H1 (cell line): ENCODE results near the gene CDC42EP5. TPM values are rescaled to one million over a fixed set of nuclear protein-coding genes. Genes with fewer than 3 reads are reported as not detected.

Source experiments
- CEBPB ChIP-seq: IDR thresholded peaks from 2 replicates; pipeline ENCODE4 v1.6.1; 2012; ENCODE audit warnings: low read depth, low read length
- CHD7 ChIP-seq: fragments of 300-600 bp; sonication (generic); IDR thresholded peaks from 2 replicates; pipeline ENCODE4 v1.7.1; 2012; ENCODE audit warnings: low read length, moderate library complexity, mild to moderate bottlenecking, inconsistent platforms; ENCODE audit not compliant: insufficient replicate concordance
- SP4 ChIP-seq: IDR thresholded peaks from 2 replicates; pipeline ENCODE4 v1.6.1; 2012; ENCODE audit warnings: low read length, inconsistent platforms
- polyA plus RNA-seq, 7 experiments: library from polyadenylated mRNA; depleted of rRNA in 3 of 7; stranded (reverse) in 5 of 7; unstranded in 2 of 7; fragments of >200 nt in 5 of 7; fragments of 200-250 nt in 2 of 7; gene quantifications; 1 replicate in 5 of 7; 2 replicates in 1 of 7; 4 replicates in 1 of 7; pipeline versions ENCODE4 v1.2.1 to v1.2.3, GENCODE V29; 2011 to 2013; ENCODE audit warnings: missing spikeins in 2 of 7, mixed read lengths in 2 of 7
- total RNA-seq: library from RNA; stranded (reverse); fragmentation: NEBNext Ultra II Directional; extraction: Animal tissue kit (Norgen Biotek cat#: 25700); gene quantifications from 2 replicates; pipeline ENCODE4 v1.2.1, GENCODE V29; 2021

CDC42EP5 gene
- total and polyA plus RNA-seq, 2 of the 8 experiments (the other 6 are each of a cell fraction or from before 2014, with no cell fraction given), result 1.8 to 2.1 TPM

GRCh38 chr19:54432144-54432738, 40.9 kb downstream of the CDC42EP5 start (continued):
- TF ChIP-seq CHD7 (no peak), SP4 (no peak), CEBPB (no peak)
